HG02943 (cell line): Measurements from ENCODE around the gene MYOZ2.

Experiments used
- ATAC-seq: cut with Tn5 transposase; IDR thresholded peaks from one replicate; pipeline ENCODE4 v1.9.1; 2021; ENCODE audit warnings: mild to moderate bottlenecking, low read depth, moderate library complexity; ENCODE audit not compliant: unreplicated experiment

The MYOZ2 gene

GRCh38 chr4:119135721-119136121 lies at the start of gene MYOZ2:
MYOZ2 (plus strand) TSS chr4:119135832; CDS start chr4:119136526, 694 bp downstream.
- no peak for ATAC-seq

- ATAC-seq, result no peak
These were observed 48.5 kb upstream of the MYOZ2 start for GRCh38 chr4:119087121-119087520.

DNA sequence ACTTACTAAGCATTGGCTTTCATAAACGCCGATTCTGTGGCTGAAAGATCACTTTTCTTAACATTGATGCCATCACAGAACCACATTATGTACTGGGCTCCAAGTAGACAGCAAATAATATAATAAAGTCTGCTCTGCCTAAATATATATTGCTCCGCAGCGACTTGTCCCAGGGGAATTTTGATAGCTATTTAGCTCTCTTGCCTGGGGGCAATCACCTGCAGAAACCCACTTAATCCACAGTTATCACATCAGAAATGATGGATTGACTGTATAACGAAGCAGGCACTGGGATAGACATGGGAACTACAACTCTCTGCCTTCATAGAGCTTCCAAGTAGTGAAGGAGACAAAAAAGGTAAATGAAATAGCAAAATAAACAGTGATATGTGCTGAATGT lies 48.0 kb upstream of the MYOZ2 start:
- no peak for ATAC-seq

- ATAC-seq, result no peak
These were observed 42.4 kb upstream of the MYOZ2 start for GRCh38 chr4:119093042-119093827.

- no peak for ATAC-seq
These were observed 38.2 kb upstream of the MYOZ2 start for GRCh38 chr4:119097282-119097900.

GRCh38 chr4:119098306-119098705 lies 37.3 kb upstream of the MYOZ2 start:
- ATAC-seq, result no peak

DNA sequence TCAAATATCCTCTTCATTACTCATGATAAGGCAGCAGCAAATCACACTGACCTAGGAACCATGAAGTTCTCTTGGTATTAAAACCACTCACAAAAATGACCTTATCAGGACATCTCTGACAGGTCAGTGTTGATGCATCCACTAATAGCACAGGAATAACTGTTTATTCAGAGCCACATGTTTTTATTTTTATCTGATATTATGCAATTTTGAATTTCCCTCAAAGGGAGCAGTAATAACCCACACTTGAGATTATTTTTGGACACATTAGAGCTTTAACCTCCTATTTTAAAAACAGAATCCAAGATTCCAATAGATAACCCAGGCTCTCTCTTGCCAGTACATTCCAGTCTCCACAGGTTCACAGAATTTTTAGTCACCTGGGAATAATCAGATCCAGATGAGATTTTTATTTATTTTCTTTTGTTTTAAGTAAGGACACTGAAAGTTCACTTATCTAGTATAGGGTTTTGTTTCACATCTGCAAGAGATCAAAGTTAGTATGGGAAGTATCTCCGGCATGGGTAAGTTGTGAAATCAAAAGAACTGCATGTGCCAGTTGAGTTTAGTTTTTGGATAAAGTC lies 36.3 kb upstream of the MYOZ2 start:
- no peak for ATAC-seq

DNA sequence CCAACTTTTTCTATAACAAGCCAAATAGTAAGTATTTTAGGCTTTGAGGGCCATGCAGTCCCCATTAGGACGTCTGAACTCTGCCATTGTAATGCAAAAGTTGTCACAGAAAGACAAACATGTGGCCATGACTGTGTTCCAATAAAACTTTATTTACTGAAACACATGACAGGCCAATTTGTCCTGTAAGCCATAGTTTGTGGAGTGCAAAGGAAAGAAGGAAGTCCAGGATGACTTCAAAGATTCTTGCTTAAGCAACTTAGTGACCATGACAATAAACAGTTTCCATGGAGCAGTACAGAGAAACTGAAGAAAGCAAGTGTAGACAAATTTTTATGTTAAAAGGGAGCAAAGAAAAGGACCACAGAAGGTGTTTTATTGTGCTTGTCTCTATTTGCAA lies 35.0 kb upstream of the MYOZ2 start:
- ATAC-seq, result no peak

DNA sequence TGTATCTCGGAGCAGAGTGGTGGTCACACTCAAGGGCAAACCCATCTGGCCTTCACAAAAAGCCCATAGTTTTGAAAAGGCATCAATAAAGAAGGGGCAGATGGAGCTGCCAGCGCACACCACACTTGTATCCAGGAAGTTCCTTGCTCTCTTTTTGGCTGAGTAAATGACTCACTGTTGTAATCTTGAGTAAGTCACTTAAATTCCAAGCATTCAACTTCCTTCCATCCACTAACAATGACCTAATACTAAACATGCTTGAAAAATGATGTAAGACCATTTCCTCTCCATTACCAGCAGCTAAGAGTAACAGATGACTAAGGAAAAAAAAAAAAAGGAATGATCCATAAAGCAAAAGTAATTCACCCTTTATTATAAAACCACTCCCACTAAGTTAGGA lies 32.4 kb upstream of the MYOZ2 start:
- no peak for ATAC-seq

GRCh38 chr4:119104644-119105273 lies 30.9 kb upstream of the MYOZ2 start:
- no peak for ATAC-seq

GRCh38 chr4:119105605-119106004 lies 30.0 kb upstream of the MYOZ2 start:
- no peak for ATAC-seq

- ATAC-seq, result no peak
These were observed 29.3 kb upstream of the MYOZ2 start for GRCh38 chr4:119106036-119107000.

DNA sequence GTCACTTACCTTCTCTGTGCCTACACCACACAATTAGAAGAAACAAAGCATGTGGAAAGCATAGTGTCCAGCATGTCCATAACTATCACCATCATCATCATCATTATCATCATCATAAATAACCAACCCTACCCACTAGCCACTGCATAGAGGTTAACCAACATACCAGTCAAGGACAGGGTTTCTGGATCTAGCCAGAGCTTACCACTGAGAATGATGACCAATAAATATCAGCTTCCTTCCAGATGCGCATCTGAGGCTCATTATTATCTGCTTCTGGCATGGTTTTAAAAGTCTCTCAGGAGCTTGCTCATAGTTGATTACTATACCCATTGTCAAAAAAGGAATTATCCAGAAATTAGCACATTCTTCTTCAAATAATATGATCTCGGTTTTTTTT lies 25.5 kb upstream of the MYOZ2 start:
- no peak for ATAC-seq

GRCh38 chr4:119111296-119111695 lies 24.3 kb upstream of the MYOZ2 start:
- no peak for ATAC-seq

GRCh38 chr4:119113033-119113655 lies 22.5 kb upstream of the MYOZ2 start:
- ATAC-seq, result no peak

DNA sequence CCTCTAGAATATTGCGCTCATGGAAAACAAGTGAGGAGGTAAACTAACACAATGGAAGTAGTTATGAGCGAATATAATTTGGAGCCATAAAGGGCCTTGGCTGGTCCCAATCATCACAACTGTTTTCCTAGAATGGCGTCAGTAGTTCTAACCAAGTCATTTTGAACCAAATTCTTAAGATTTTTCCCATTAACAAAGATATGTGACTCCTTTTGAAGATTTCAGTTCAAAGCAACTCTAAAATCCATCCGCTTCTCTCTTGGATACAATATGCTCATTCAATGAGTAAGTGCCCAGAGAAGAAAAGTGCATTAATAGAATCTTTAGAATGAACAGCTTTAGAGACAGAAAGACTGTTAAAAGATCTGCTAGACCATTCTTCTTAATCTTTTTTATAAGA lies 19.6 kb upstream of the MYOZ2 start:
- no peak for ATAC-seq

DNA sequence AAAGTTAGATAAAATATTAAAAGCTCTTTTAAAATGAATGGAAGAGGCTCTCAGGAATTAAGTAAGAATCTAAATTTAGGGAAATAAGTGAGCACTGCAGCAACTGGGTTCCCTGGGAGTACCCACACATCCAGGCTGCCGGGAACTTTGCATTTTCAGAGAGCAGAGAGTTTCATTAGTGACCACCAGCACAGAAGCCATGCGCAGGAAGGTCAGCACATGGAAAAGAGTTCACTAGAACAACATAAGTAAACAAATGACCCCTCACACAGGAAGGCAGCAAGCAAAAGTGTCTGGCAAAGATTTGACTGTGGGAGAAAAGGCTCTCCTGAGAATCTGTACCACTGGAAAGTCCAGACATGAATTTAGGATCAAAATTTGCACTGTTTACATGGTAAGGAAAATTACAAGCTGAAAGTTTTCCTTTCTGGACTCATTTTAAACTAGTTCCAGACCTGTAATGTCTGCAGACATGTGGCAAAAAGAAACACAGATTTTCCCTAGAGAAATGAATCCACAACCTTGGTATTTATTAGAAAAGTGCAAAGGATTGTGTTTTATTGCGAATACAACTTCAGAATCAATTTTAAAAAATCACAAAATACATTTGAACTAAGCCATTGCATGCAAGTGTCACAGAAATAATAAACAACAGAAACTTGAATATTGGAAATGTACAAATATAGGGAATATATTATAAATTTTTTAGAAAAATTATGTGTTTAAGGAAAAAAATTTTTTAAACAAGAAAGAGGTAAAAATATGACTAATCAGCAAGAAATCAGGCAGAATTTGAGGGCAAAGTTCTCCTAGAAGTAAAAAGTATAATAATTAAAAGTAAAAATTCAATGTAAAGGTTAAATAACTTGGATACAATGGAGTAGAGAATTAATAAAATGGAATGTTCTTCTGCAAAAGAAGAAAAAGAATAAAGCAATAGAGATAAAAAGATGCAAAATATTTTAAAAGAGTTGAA lies 18.4 kb upstream of the MYOZ2 start:
- no peak for ATAC-seq

- ATAC-seq, result no peak
These were observed 17.2 kb upstream of the MYOZ2 start for GRCh38 chr4:119118397-119118796.

DNA sequence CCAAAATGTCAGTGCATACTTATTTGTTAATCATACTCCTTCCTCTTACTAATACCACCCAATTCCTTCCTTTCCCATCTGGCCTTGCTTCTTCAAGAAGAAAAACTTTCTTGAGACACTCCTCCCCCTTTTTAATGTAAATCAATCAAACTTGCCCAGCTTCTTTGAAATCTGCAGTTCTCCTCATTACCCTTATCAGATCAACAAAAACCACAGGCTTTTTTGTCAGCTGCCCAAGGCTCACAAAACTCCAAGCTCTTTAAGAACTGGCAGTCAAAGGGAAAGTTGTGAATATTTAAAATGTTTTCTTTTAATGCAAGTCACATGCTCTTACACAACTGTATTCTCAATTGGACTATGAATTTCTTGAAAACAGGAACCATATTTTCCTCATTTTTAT lies 11.3 kb upstream of the MYOZ2 start:
- no peak for ATAC-seq
